ENCODE measurements around the gene KCTD16. TPM values are rescaled to one million over a fixed set of nuclear protein-coding genes. Genes with fewer than 3 reads are reported as not detected.

The KCTD16 gene
- total RNA-seq, 1 donor from 2014 or later: 0.05 TPM

GRCh38 chr5:144276034-144276822 lies 105.6 kb downstream of the KCTD16 start:
- ATAC-seq (no peak), DNase-seq (ENCODE audit: low spot score) (no peak)

- no peak for ATAC-seq
- DNase-seq (ENCODE audit: low spot score): no peak
Observed at GRCh38 chr5:144281784-144282183, 111.1 kb downstream of the KCTD16 start.

GRCh38 chr5:144284036-144284435 lies 113.4 kb downstream of the KCTD16 start:
- ATAC-seq (no peak), DNase-seq (ENCODE audit: low spot score) (no peak)

GRCh38 chr5:144284931-144285502 lies 114.3 kb downstream of the KCTD16 start:
- DNase-seq (ENCODE audit: low spot score): no peak

GRCh38 chr5:144289277-144289676 lies 118.6 kb downstream of the KCTD16 start:
- no peak for ATAC-seq
- DNase-seq (ENCODE audit: low spot score): no peak

More at GRCh38 chr5:144284931-144285502, 114.3 kb downstream of the KCTD16 start:
- no peak for ATAC-seq

GRCh38 chr5:144292029-144292428 lies 121.4 kb downstream of the KCTD16 start:
- ATAC-seq (no peak), DNase-seq (ENCODE audit: low spot score) (no peak)

- no peak for DNase-seq (ENCODE audit: low spot score)
- ATAC-seq: no peak
Observed at GRCh38 chr5:144295284-144295683, 124.6 kb downstream of the KCTD16 start.

- ATAC-seq (no peak), DNase-seq (ENCODE audit: low spot score) (no peak)
Observed at GRCh38 chr5:144297081-144297480, 126.4 kb downstream of the KCTD16 start.

- DNase-seq (ENCODE audit: low spot score) (no peak), ATAC-seq (no peak)
Observed at GRCh38 chr5:144298658-144299057, 128.0 kb downstream of the KCTD16 start.

- no peak for ATAC-seq
- DNase-seq (ENCODE audit: low spot score): no peak
Observed at GRCh38 chr5:144304688-144305087, 134.0 kb downstream of the KCTD16 start.

GRCh38 chr5:144307736-144308135 lies 137.1 kb downstream of the KCTD16 start:
- peak; percentile 48 for DNase-seq (ENCODE audit: low spot score)
- ATAC-seq: peak; percentile 95

- DNase-seq (ENCODE audit: low spot score): no peak
- ATAC-seq: no peak
Observed at GRCh38 chr5:144308174-144308573, 137.5 kb downstream of the KCTD16 start.

GRCh38 chr5:144308906-144309670 lies 138.4 kb downstream of the KCTD16 start:
- no peak for DNase-seq (ENCODE audit: low spot score)
- ATAC-seq: no peak

- ATAC-seq (no peak), DNase-seq (ENCODE audit: low spot score) (no peak)
Observed at GRCh38 chr5:144310621-144311020, 139.9 kb downstream of the KCTD16 start.

- no peak for DNase-seq (ENCODE audit: low spot score)
- no peak for ATAC-seq
Observed at GRCh38 chr5:144313147-144313726, 142.6 kb downstream of the KCTD16 start.

GRCh38 chr5:144315026-144315425 lies 144.4 kb downstream of the KCTD16 start:
- peak; percentile 43 for ATAC-seq

GRCh38 chr5:144315994-144316634 lies 145.4 kb downstream of the KCTD16 start:
- DNase-seq (ENCODE audit: low spot score) (peak; percentile 59), ATAC-seq (peak; percentile 99)

More at GRCh38 chr5:144315026-144315425, 144.4 kb downstream of the KCTD16 start:
- DNase-seq (ENCODE audit: low spot score): no peak

- ATAC-seq: no peak
Observed at GRCh38 chr5:144318011-144318410, 147.3 kb downstream of the KCTD16 start.

GRCh38 chr5:144318460-144318859 lies 147.8 kb downstream of the KCTD16 start:
- no peak for ATAC-seq
- DNase-seq (ENCODE audit: low spot score): no peak

More at GRCh38 chr5:144318011-144318410, 147.3 kb downstream of the KCTD16 start:
- DNase-seq (ENCODE audit: low spot score): no peak

GRCh38 chr5:144323181-144323580 lies 152.5 kb downstream of the KCTD16 start:
- ATAC-seq (no peak), DNase-seq (ENCODE audit: low spot score) (no peak)

GRCh38 chr5:144325532-144325931 lies 154.9 kb downstream of the KCTD16 start:
- ATAC-seq (no peak), DNase-seq (ENCODE audit: low spot score) (no peak)
